ENCODE data around the gene ADRA2B.
"Not testable (repeated sequence)": the region's sequence is repeated elsewhere in the genome, so short reads cannot be mapped to it uniquely, and the experiment has no call there.

ADRA2B gene

GRCh38 chr2:96089356-96090195 is 26.8 kb downstream of the ADRA2B start:
- DNase-seq (ENCODE audit: low spot score) = no peak

GRCh38 chr2:96088340-96089335 is 27.7 kb downstream of the ADRA2B start:
- DNase-seq (ENCODE audit: low spot score) = no peak

- DNase-seq (ENCODE audit: low spot score) = no peak
Measured at GRCh38 chr2:96087130-96087529, 29.2 kb downstream of the ADRA2B start.

GRCh38 chr2:96085541-96086355 is 30.6 kb downstream of the ADRA2B start:
- peak; percentile 74 for DNase-seq (ENCODE audit: low spot score)

GRCh38 chr2:96084858-96085518 is 31.4 kb downstream of the ADRA2B start:
- DNase-seq (ENCODE audit: low spot score) = peak; percentile 10

GRCh38 chr2:96083989-96084857 is 32.1 kb downstream of the ADRA2B start:
- DNase-seq (ENCODE audit: low spot score) = no peak

- DNase-seq (ENCODE audit: low spot score) = no peak
Measured at GRCh38 chr2:96083064-96083939, 33.1 kb downstream of the ADRA2B start.

GRCh38 chr2:96082211-96083063 is 33.9 kb downstream of the ADRA2B start:
- no peak for DNase-seq (ENCODE audit: low spot score)

GRCh38 chr2:96081042-96081441 is 35.3 kb downstream of the ADRA2B start:
- no peak for DNase-seq (ENCODE audit: low spot score)

GRCh38 chr2:96075199-96075771 is 41.1 kb downstream of the ADRA2B start:
- no peak for DNase-seq (ENCODE audit: low spot score)

GRCh38 chr2:96074156-96074555 is 42.2 kb downstream of the ADRA2B start:
- no peak for DNase-seq (ENCODE audit: low spot score)

GRCh38 chr2:96073170-96073775 is 43.1 kb downstream of the ADRA2B start:
- DNase-seq (ENCODE audit: low spot score) = no peak

- DNase-seq (ENCODE audit: low spot score) = no peak
Measured at GRCh38 chr2:96072746-96073145, 43.6 kb downstream of the ADRA2B start.

GRCh38 chr2:96071977-96072491 is 44.3 kb downstream of the ADRA2B start:
- not testable (repeated sequence) for DNase-seq (ENCODE audit: low spot score)

GRCh38 chr2:96071087-96071976 is 45.0 kb downstream of the ADRA2B start:
- DNase-seq (ENCODE audit: low spot score) = not testable (repeated sequence)

GRCh38 chr2:96070351-96070750 is 46.0 kb downstream of the ADRA2B start:
- not testable (repeated sequence) for DNase-seq (ENCODE audit: low spot score)

Data from kidney tubule cell (primary cell).